HFF-Myc (cell line): ENCODE measurements around the gene CD209.

Source experiments
- DNase-seq: peaks from one replicate; pipeline ENCODE4 v3.0.0-alpha.2; 2011; ENCODE audit warnings: low read depth; ENCODE audit errors: extremely low read depth
- H3K4me3 ChIP-seq: replicated peaks from 2 replicates; pipeline ENCODE4 v1.5.1; 2011; ENCODE audit warnings: low read depth, mild to moderate bottlenecking, control low read depth, low read length
- CTCF ChIP-seq: IDR thresholded peaks from 2 replicates; pipeline ENCODE4 v1.5.1; 2012; ENCODE audit warnings: mild to moderate bottlenecking, low read depth, low read length, control low read depth; ENCODE audit errors: missing control alignments

Gene CD209

GRCh38 chr19:7783991-7784423 is 36.7 kb upstream of the CD209 start:
- no peak for TF ChIP-seq CTCF
- no peak overlapping the region for H3K4me3 ChIP-seq
- no peak for DNase-seq

- no peak for DNase-seq
- H3K4me3 ChIP-seq = no peak overlapping the region
- TF ChIP-seq CTCF = no peak
Measured at GRCh38 chr19:7781157-7781556, 33.8 kb upstream of the CD209 start.

GRCh38 chr19:7779631-7780486 is 32.5 kb upstream of the CD209 start:
- TF ChIP-seq CTCF = no peak
- H3K4me3 ChIP-seq = no peak overlapping the region
- DNase-seq = no peak

GRCh38 chr19:7778081-7778480 is 30.7 kb upstream of the CD209 start:
- H3K4me3 ChIP-seq = no peak overlapping the region
- TF ChIP-seq CTCF = no peak

GRCh38 chr19:7775761-7776160 is 28.4 kb upstream of the CD209 start:
- no peak for DNase-seq
- TF ChIP-seq CTCF = no peak

More at GRCh38 chr19:7778081-7778480, 30.7 kb upstream of the CD209 start:
- DNase-seq = no peak

GRCh38 chr19:7773841-7774240 is 26.5 kb upstream of the CD209 start:
- DNase-seq = no peak
- TF ChIP-seq CTCF = no peak
- H3K4me3 ChIP-seq = no peak overlapping the region

More at GRCh38 chr19:7775761-7776160, 28.4 kb upstream of the CD209 start:
- no peak overlapping the region for H3K4me3 ChIP-seq

- H3K4me3 ChIP-seq = no peak overlapping the region
- DNase-seq = no peak
- no peak for TF ChIP-seq CTCF
Measured at GRCh38 chr19:7772752-7773291, 25.5 kb upstream of the CD209 start.
